Neural progenitor cell (in vitro differentiated cells): ENCODE measurements around the gene PMVK. TPM values are rescaled to one million over a fixed set of nuclear protein-coding genes. Genes with fewer than 3 reads are reported as not detected.

ENCODE experiments used
- DNase-seq: peaks from one replicate; pipeline ENCODE4 v3.0.0-alpha.2; 2016; ENCODE audit warnings: low spot score
- H2AFZ ChIP-seq: fragments of 200-600 bp; sonication (generic); replicated peaks from 2 replicates; pipeline ENCODE4 v1.6.1; 2016; ENCODE audit warnings: antibody characterized with exemption
- H3F3A ChIP-seq: fragments of 200-600 bp; sonication (generic); 2 replicates; pipeline ENCODE4 v1.6.1; 2016; ENCODE audit warnings: antibody characterized with exemption, low read depth
- H3K27ac ChIP-seq: fragments of 200-600 bp; sonication (generic); 2 replicates; pipeline ENCODE4 v1.5.1; 2016; ENCODE audit warnings: mild to moderate bottlenecking
- H3K27me3 ChIP-seq: fragments of 200-600 bp; sonication (generic); 2 replicates; pipeline ENCODE4 v1.6.1; 2016; ENCODE audit warnings: mild to moderate bottlenecking, moderate library complexity
- H3K36me3 ChIP-seq: fragments of 200-600 bp; sonication (generic); 2 replicates; pipeline ENCODE4 v1.5.1; 2016
- H3K4me1 ChIP-seq: fragments of 200-600 bp; sonication (generic); 2 replicates; pipeline ENCODE4 v1.6.1; 2016; ENCODE audit warnings: mixed run types
- H3K4me2 ChIP-seq: fragments of 200-600 bp; sonication (generic); 2 replicates; pipeline ENCODE4 v1.6.1; 2016
- H3K4me3 ChIP-seq: fragments of 200-600 bp; sonication (generic); 2 replicates; pipeline ENCODE4 v1.5.1; 2016
- H3K79me2 ChIP-seq: fragments of 200-600 bp; sonication (generic); 2 replicates; pipeline ENCODE4 v1.6.1; 2016; ENCODE audit warnings: low read depth
- H3K9ac ChIP-seq: fragments of 200-600 bp; sonication (generic); 2 replicates; pipeline ENCODE4 v1.6.1; 2016
- H3K9me3 ChIP-seq: fragments of 200-600 bp; sonication (generic); 2 replicates; pipeline ENCODE4 v1.5.1; 2016; ENCODE audit warnings: low read depth
- H4K20me1 ChIP-seq: fragments of 200-600 bp; sonication (generic); 2 replicates; pipeline ENCODE4 v1.6.1; 2016; ENCODE audit warnings: low read depth
- H3K27ac Mint-ChIP-seq: 3 replicates; pipeline ENCODE4 v1.8.0; 2021; ENCODE audit warnings: mixed read lengths
- H3K27me3 Mint-ChIP-seq: 2 replicates; pipeline ENCODE4 v1.8.0; 2022; ENCODE audit warnings: low read depth, mild to moderate bottlenecking, inconsistent platforms, moderate library complexity, mixed read lengths; ENCODE audit not compliant: insufficient read depth
- H3K36me3 Mint-ChIP-seq: 3 replicates; pipeline ENCODE4 v1.8.0; 2021; ENCODE audit warnings: mixed read lengths
- H3K4me1 Mint-ChIP-seq: 3 replicates; pipeline ENCODE4 v1.8.0; 2021; ENCODE audit warnings: mixed read lengths
- H3K4me3 Mint-ChIP-seq: 3 replicates; pipeline ENCODE4 v1.8.0; 2021; ENCODE audit warnings: mild to moderate bottlenecking, moderate library complexity, mixed read lengths
- H3K9me3 Mint-ChIP-seq: 3 replicates; pipeline ENCODE4 v1.8.0; 2020; ENCODE audit warnings: mixed read lengths
- CTCF ChIP-seq: fragments of 200-600 bp; sonication (generic); IDR thresholded peaks from 2 replicates; pipeline ENCODE4 v1.5.1; 2017; ENCODE audit warnings: antibody characterized with exemption, mild to moderate bottlenecking
- EZH2 ChIP-seq: fragments of 200-600 bp; sonication (generic); IDR thresholded peaks from 2 replicates; pipeline ENCODE4 v1.6.1; 2017; ENCODE audit warnings: antibody characterized with exemption, mild to moderate bottlenecking, moderate library complexity
- EZH2phosphoT487 ChIP-seq: fragments of 200-600 bp; sonication (generic); IDR thresholded peaks from 2 replicates; pipeline ENCODE4 v1.6.1; 2017; ENCODE audit warnings: antibody characterized with exemption
- total RNA-seq: library from RNA; depleted of rRNA; stranded (reverse); fragments of >200 nt; gene quantifications from 2 replicates; pipeline ENCODE4 v1.2.3, GENCODE V29; 2015; ENCODE audit warnings: low replicate concordance

The PMVK gene
- total RNA-seq, 1 donor from 2014 or later: 4.3 TPM

- peaks cover 42% of the 10 kb centered on the region for H4K20me1 ChIP-seq
- no peak overlapping the region for H2AFZ ChIP-seq
- no peaks in the 10 kb centered on the region for H3K36me3 ChIP-seq
- peaks cover 9% of the 10 kb centered on the region for H3K36me3 Mint-ChIP-seq
- H3K27ac Mint-ChIP-seq: peak overlapping the region; percentile 100
- no peak for DNase-seq
- peaks cover 63% of the 10 kb centered on the region for H3K79me2 ChIP-seq
- H3K27ac ChIP-seq: peak overlapping the region; percentile 70
- H3K4me3 Mint-ChIP-seq: peak overlapping the region; percentile 94
- H3K27me3 ChIP-seq: no peaks in the 10 kb centered on the region
- H3K4me3 ChIP-seq: peak overlapping the region; percentile 66
- TF ChIP-seq CTCF (no peak), EZH2 (no peak), EZH2phosphoT487 (no peak)
- H3K4me1 Mint-ChIP-seq: peaks cover 73% of the 10 kb centered on the region
- H3K4me2 ChIP-seq: peak overlapping the region; percentile 85
- no peaks in the 10 kb centered on the region for H3K9me3 ChIP-seq
- H3F3A ChIP-seq: peaks cover 61% of the 10 kb centered on the region
- no peak overlapping the region for H3K9ac ChIP-seq
- H3K4me1 ChIP-seq: peaks cover 46% of the 10 kb centered on the region
- H3K9me3 Mint-ChIP-seq: no peaks in the 10 kb centered on the region
- peaks cover 14% of the 10 kb centered on the region for H3K27me3 Mint-ChIP-seq
Observed at GRCh38 chr1:154957091-154957657, 20.7 kb upstream of the PMVK start.

GRCh38 chr1:154956544-154956941 is 20.0 kb upstream of the PMVK start:
- Histone ChIP-seq H3K4me3 (peak overlapping the region; percentile 66), H3F3A (peaks cover 58% of the 10 kb centered on the region), H3K4me2 (peak overlapping the region; percentile 85), H4K20me1 (peaks cover 48% of the 10 kb centered on the region), H3K27ac (peak overlapping the region; percentile 70), H2AFZ (no peak overlapping the region), H3K36me3 (no peaks in the 10 kb centered on the region), H3K79me2 (peaks cover 61% of the 10 kb centered on the region), H3K4me1 (peaks cover 45% of the 10 kb centered on the region), H3K27me3 (no peaks in the 10 kb centered on the region), H3K9me3 (no peaks in the 10 kb centered on the region), H3K9ac (no peak overlapping the region)
- peak; percentile 58 for DNase-seq
- Mint-ChIP-seq H3K4me3 (peak overlapping the region; percentile 94), H3K9me3 (no peaks in the 10 kb centered on the region), H3K27me3 (peaks cover 17% of the 10 kb centered on the region), H3K36me3 (peaks cover 9% of the 10 kb centered on the region), H3K4me1 (peaks cover 74% of the 10 kb centered on the region), H3K27ac (peak overlapping the region; percentile 100)
- TF ChIP-seq EZH2 (no peak), EZH2phosphoT487 (no peak), CTCF (no peak)

- H4K20me1 ChIP-seq: peaks cover 49% of the 10 kb centered on the region
- peaks cover 45% of the 10 kb centered on the region for H3K4me1 ChIP-seq
- peak; percentile 95 for DNase-seq
- H3K27me3 ChIP-seq: no peaks in the 10 kb centered on the region
- H3K27me3 Mint-ChIP-seq: peaks cover 17% of the 10 kb centered on the region
- no peaks in the 10 kb centered on the region for H3K36me3 ChIP-seq
- H3K36me3 Mint-ChIP-seq: peaks cover 9% of the 10 kb centered on the region
- no peaks in the 10 kb centered on the region for H3K9me3 ChIP-seq
- TF ChIP-seq EZH2phosphoT487: no peak
- TF ChIP-seq CTCF: peak; percentile 48
- peaks cover 56% of the 10 kb centered on the region for H3K79me2 ChIP-seq
- peak within 1 kb of the TSS; percentile 66 for H3K4me3 ChIP-seq
- H3K4me1 Mint-ChIP-seq: peaks cover 72% of the 10 kb centered on the region
- H3K9me3 Mint-ChIP-seq: no peaks in the 10 kb centered on the region
- peak within 1 kb of the TSS; percentile 85 for H3K4me2 ChIP-seq
- H3F3A ChIP-seq: peaks cover 53% of the 10 kb centered on the region
- H3K9ac ChIP-seq: peak within 1 kb of the TSS; percentile 38
- peak within 1 kb of the TSS; percentile 97 for H3K27ac ChIP-seq
- H2AFZ ChIP-seq: peak within 1 kb of the TSS; percentile 53
- peak within 1 kb of the TSS; percentile 94 for H3K4me3 Mint-ChIP-seq
- peak within 1 kb of the TSS; percentile 100 for H3K27ac Mint-ChIP-seq
Observed at GRCh38 chr1:154955718-154956543, 19.4 kb upstream of the PMVK start, which contains the start of gene PBXIP1. Gene PBXIP1 (minus strand): TSS chr1:154956099. CDS start chr1:154953721, 2,378 bp downstream.
